PC-3 (cell line): ENCODE data around the gene RPL39L.

Experiments
- EZH2 ChIP-seq: fragments of 300-600 bp; sonication (generic); IDR thresholded peaks from one replicate; pipeline ENCODE4 v1.6.1; 2017; ENCODE audit warnings: antibody characterized with exemption, mild to moderate bottlenecking, low read length; ENCODE audit not compliant: unreplicated experiment
- EZH2phosphoT487 ChIP-seq: fragments of 300-600 bp; sonication (generic); IDR thresholded peaks from 2 replicates; pipeline ENCODE4 v1.6.1; 2018; ENCODE audit warnings: mild to moderate bottlenecking, antibody characterized with exemption, low read length, borderline replicate concordance
- TF ChIP-seq, protein P1 (sequence below): fragments of 300-600 bp; sonication (generic); conservative IDR thresholded peaks from 2 replicates; pipeline ENCODE4 v1.5.1; 2017; ENCODE audit warnings: antibody characterized with exemption, low read depth, mild to moderate bottlenecking, low read length

DNA sequence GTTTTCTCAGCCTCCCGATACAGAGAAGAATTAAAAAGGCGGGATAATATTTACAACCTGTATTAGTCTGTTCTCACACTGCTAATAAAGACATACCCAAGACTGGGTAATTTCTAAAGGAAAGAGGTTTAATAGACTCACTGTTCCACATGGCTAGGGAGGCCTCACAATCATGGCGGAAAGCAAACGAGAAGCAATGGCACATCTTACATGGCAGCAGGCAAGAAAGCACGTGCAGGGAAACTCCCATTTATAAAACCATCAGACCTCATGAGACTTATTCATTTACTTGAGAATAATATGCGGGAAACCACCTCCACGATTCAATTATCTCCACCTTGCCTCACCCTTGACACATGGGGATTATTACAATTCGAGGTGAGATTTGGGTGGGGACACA, 27.5 kb upstream of the RPL39L start:
- TF ChIP-seq, protein P1, sequence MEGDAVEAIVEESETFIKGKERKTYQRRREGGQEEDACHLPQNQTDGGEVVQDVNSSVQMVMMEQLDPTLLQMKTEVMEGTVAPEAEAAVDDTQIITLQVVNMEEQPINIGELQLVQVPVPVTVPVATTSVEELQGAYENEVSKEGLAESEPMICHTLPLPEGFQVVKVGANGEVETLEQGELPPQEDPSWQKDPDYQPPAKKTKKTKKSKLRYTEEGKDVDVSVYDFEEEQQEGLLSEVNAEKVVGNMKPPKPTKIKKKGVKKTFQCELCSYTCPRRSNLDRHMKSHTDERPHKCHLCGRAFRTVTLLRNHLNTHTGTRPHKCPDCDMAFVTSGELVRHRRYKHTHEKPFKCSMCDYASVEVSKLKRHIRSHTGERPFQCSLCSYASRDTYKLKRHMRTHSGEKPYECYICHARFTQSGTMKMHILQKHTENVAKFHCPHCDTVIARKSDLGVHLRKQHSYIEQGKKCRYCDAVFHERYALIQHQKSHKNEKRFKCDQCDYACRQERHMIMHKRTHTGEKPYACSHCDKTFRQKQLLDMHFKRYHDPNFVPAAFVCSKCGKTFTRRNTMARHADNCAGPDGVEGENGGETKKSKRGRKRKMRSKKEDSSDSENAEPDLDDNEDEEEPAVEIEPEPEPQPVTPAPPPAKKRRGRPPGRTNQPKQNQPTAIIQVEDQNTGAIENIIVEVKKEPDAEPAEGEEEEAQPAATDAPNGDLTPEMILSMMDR = no peak
- TF ChIP-seq EZH2phosphoT487 = no peak
- no peak for TF ChIP-seq EZH2
